HG03469 (cell line): ENCODE measurements around the gene AKR1C3.
"Not testable (repeated sequence)": the region's sequence is repeated elsewhere in the genome, so short reads cannot be mapped to it uniquely, and the experiment has no call there.

Source experiments
- ATAC-seq: cut with Tn5 transposase; IDR thresholded peaks from one replicate; pipeline ENCODE4 v1.9.1; 2021; ENCODE audit warnings: mild to moderate bottlenecking, moderate library complexity, moderate number of reproducible peaks; ENCODE audit not compliant: unreplicated experiment

AKR1C3 gene

GRCh38 chr10:5094265-5095205, at the start of gene AKR1C3:
TSS of gene AKR1C3 (plus strand) at chr10:5094414. CDS start at chr10:5094445, 31 bp downstream.
- ATAC-seq: no peak

- ATAC-seq: no peak
Measured at GRCh38 chr10:5045095-5045494, 49.1 kb upstream of the AKR1C3 start.

- no peak for ATAC-seq
Measured at GRCh38 chr10:5046410-5046809, 47.8 kb upstream of the AKR1C3 start.

- ATAC-seq: not testable (repeated sequence)
Measured at GRCh38 chr10:5047055-5047454, 47.2 kb upstream of the AKR1C3 start.

GRCh38 chr10:5047912-5048628, 46.1 kb upstream of the AKR1C3 start:
- ATAC-seq: no peak

GRCh38 chr10:5052951-5053500, 41.2 kb upstream of the AKR1C3 start:
- ATAC-seq: not testable (repeated sequence)

GRCh38 chr10:5054831-5055230, 39.4 kb upstream of the AKR1C3 start:
- ATAC-seq: not testable (repeated sequence)

- ATAC-seq: not testable (repeated sequence)
Measured at GRCh38 chr10:5059267-5059666, 34.9 kb upstream of the AKR1C3 start.

GRCh38 chr10:5060791-5061190, 33.4 kb upstream of the AKR1C3 start:
- ATAC-seq: not testable (repeated sequence)

GRCh38 chr10:5064656-5065055, 29.6 kb upstream of the AKR1C3 start:
- ATAC-seq: no peak

- ATAC-seq: no peak
Measured at GRCh38 chr10:5068274-5068984, 25.8 kb upstream of the AKR1C3 start.

- ATAC-seq: no peak
Measured at GRCh38 chr10:5070648-5071410, 23.4 kb upstream of the AKR1C3 start.

- ATAC-seq: no peak
Measured at GRCh38 chr10:5071411-5072198, 22.6 kb upstream of the AKR1C3 start.

- ATAC-seq: no peak
Measured at GRCh38 chr10:5073659-5074058, 20.6 kb upstream of the AKR1C3 start.

- no peak for ATAC-seq
Measured at GRCh38 chr10:5076615-5077014, 17.6 kb upstream of the AKR1C3 start.

GRCh38 chr10:5078547-5079180, 15.6 kb upstream of the AKR1C3 start:
- no peak for ATAC-seq

- ATAC-seq: no peak
Measured at GRCh38 chr10:5079306-5079830, 14.8 kb upstream of the AKR1C3 start.

- no peak for ATAC-seq
Measured at GRCh38 chr10:5079836-5080235, 14.4 kb upstream of the AKR1C3 start.

- ATAC-seq: no peak
Measured at GRCh38 chr10:5081091-5081490, 13.1 kb upstream of the AKR1C3 start.
